GM12878 (cell line): ENCODE measurements around the gene RAB3C.

Experiments used
- CEBPB ChIP-seq, 2 experiments: fragments of 150-350 bp in 1 of 2; IDR thresholded peaks; 2 replicates each; pipeline ENCODE4 v1.6.1; 2012 to 2014; ENCODE audit warnings: low read depth in 2 of 2, low read length in 2 of 2, borderline replicate concordance in 1 of 2, inconsistent platforms in 1 of 2
- EP300 ChIP-seq, 2 experiments: fragments of 150-350 bp in 1 of 2; IDR thresholded peaks; 2 replicates each; pipeline ENCODE4 v1.6.1; 2011 to 2012; ENCODE audit warnings: low read depth in 2 of 2, low read length in 2 of 2, borderline replicate concordance in 1 of 2, improper control_type of control experiment in 1 of 2, inconsistent platforms in 1 of 2; ENCODE audit not compliant: control insufficient read depth in 1 of 2
- HDAC6 ChIP-seq: fragments of 200-600 bp; sonication (generic); IDR thresholded peaks from one replicate; pipeline ENCODE4 v1.8.0; 2017; ENCODE audit warnings: antibody characterized with exemption; ENCODE audit not compliant: unreplicated experiment
- NFYB ChIP-seq: IDR thresholded peaks from 2 replicates; pipeline ENCODE4 v1.6.1; 2011; ENCODE audit warnings: low read depth, mild to moderate bottlenecking, low read length, improper control_type of control experiment, moderate library complexity; ENCODE audit not compliant: insufficient read depth
- POLR2A ChIP-seq: IDR thresholded peaks from 2 replicates; pipeline ENCODE4 v1.6.1; 2011; ENCODE audit warnings: low read depth, mild to moderate bottlenecking, low read length
- RAD21 ChIP-seq: IDR thresholded peaks from 2 replicates; pipeline ENCODE4 v1.6.1; 2011; ENCODE audit warnings: mild to moderate bottlenecking, low read depth, low read length, moderate library complexity; ENCODE audit not compliant: insufficient read depth
- REST ChIP-seq: IDR thresholded peaks from 2 replicates; pipeline ENCODE4 v1.6.1; 2012; ENCODE audit warnings: mild to moderate bottlenecking, low read depth, low read length
- TCF12 ChIP-seq: IDR thresholded peaks from 2 replicates; pipeline ENCODE4 v1.6.1; 2011; ENCODE audit warnings: low read depth, mild to moderate bottlenecking, low read length
- TF ChIP-seq, protein P1 (sequence below), 3 experiments: IDR thresholded peaks in 2 of 3; conservative IDR thresholded peaks in 1 of 3; 2 replicates each; pipeline ENCODE4 v1.5.1; 2011; ENCODE audit warnings: low read depth in 3 of 3, low read length in 3 of 3, mild to moderate bottlenecking in 3 of 3, control low read depth in 2 of 3, moderate library complexity in 2 of 3, inconsistent platforms in 1 of 3, mixed read lengths in 1 of 3; ENCODE audit not compliant: control insufficient read depth in 2 of 3, insufficient read depth in 1 of 3; ENCODE audit errors: extremely low read depth in 1 of 3

- TF ChIP-seq, protein P1, sequence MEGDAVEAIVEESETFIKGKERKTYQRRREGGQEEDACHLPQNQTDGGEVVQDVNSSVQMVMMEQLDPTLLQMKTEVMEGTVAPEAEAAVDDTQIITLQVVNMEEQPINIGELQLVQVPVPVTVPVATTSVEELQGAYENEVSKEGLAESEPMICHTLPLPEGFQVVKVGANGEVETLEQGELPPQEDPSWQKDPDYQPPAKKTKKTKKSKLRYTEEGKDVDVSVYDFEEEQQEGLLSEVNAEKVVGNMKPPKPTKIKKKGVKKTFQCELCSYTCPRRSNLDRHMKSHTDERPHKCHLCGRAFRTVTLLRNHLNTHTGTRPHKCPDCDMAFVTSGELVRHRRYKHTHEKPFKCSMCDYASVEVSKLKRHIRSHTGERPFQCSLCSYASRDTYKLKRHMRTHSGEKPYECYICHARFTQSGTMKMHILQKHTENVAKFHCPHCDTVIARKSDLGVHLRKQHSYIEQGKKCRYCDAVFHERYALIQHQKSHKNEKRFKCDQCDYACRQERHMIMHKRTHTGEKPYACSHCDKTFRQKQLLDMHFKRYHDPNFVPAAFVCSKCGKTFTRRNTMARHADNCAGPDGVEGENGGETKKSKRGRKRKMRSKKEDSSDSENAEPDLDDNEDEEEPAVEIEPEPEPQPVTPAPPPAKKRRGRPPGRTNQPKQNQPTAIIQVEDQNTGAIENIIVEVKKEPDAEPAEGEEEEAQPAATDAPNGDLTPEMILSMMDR (IDR thresholded peaks at IDR 0.05 in 2 of 3, conservative IDR thresholded peaks at IDR 0.05 in 1 of 3; ENCODE audit: control insufficient read depth in 2 of 3, extremely low read depth in 1 of 3, insufficient read depth in 1 of 3, low read depth in 3 of 3, low read length in 3 of 3): no peak
- TF ChIP-seq NFYB (no peak), CEBPB (IDR thresholded peaks at IDR 0.05; ENCODE audit: borderline replicate concordance in 1 of 2, low read depth in 2 of 2, low read length in 2 of 2) (no peak), POLR2A (no peak), HDAC6 (no peak), RAD21 (no peak), TCF12 (no peak), EP300 (IDR thresholded peaks at IDR 0.05; ENCODE audit: borderline replicate concordance in 1 of 2, control insufficient read depth in 1 of 2, low read depth in 2 of 2, low read length in 2 of 2) (no peak), REST (no peak)
Measured at GRCh38 chr5:58699762-58700118, 116.9 kb downstream of the RAB3C start.
